Effector memory CD8-positive, alpha-beta T cell (primary cell): Measurements from ENCODE around the gene LRRC36.

ENCODE experiments used
- ATAC-seq: fragments of 150-1000 bp; cut with Tn5 transposase; replicated peaks from 2 replicates; pipeline ENCODE4 v1.10.0; 2021; ENCODE audit warnings: mild to moderate bottlenecking, moderate library complexity
- DNase-seq, 3 experiments: peaks; one replicate each; pipeline ENCODE4 v3.0.0; 2021
- H3K27ac Mint-ChIP-seq, 2 donors: one replicate each; pipeline ENCODE4 v1.8.0; 2022; ENCODE audit warnings: mild to moderate bottlenecking in 2 of 2, mixed read lengths in 2 of 2, moderate library complexity in 2 of 2
- H3K27me3 Mint-ChIP-seq, 2 donors: one replicate each; pipeline ENCODE4 v1.8.0; 2022; ENCODE audit warnings: mixed read lengths in 2 of 2
- H3K36me3 Mint-ChIP-seq: one replicate; pipeline ENCODE4 v1.8.0; 2022; ENCODE audit warnings: mild to moderate bottlenecking, moderate library complexity, mixed read lengths; ENCODE audit not compliant: insufficient read depth
- H3K4me1 Mint-ChIP-seq, 2 donors: one replicate each; pipeline ENCODE4 v1.8.0; 2022; ENCODE audit warnings: low read depth in 2 of 2, mixed read lengths in 2 of 2
- H3K4me3 Mint-ChIP-seq, 2 donors: one replicate each; pipeline ENCODE4 v1.8.0; 2022; ENCODE audit warnings: mild to moderate bottlenecking in 2 of 2, mixed read lengths in 2 of 2, moderate library complexity in 2 of 2
- H3K9me3 Mint-ChIP-seq, 2 donors: one replicate each; pipeline ENCODE4 v1.8.0; 2022; ENCODE audit warnings: mixed read lengths in 2 of 2

The LRRC36 gene

DNA sequence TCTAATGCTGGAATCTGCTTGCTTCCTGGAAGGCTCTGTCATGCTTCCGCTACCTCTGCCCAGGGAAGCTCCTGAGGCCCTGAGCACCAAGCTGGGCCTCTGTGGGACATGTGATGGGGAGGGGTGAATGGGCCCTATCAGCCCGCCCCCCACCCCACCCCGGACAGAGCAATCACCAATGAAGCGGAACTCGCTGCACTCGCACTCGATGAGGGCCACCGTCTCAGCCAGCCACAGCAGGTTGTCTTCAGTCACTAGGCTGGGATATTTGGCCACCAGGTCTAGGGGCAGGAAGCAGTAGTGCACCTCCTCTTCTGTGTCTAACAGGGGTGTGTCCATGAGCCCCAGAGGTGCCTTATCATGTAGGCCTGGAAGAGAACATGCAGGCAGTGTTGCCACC lies 23.6 kb upstream of the LRRC36 start:
- Mint-ChIP-seq H3K27ac (no peak overlapping the region), H3K36me3 (peaks cover under 1% of the 10 kb centered on the region), H3K27me3 (peaks cover 5 to 23% of the 10 kb centered on the region in 2 donors), H3K4me3 (no peak overlapping the region), H3K4me1 (no peaks in the 10 kb centered on the region), H3K9me3 (no peaks in the 10 kb centered on the region)
- ATAC-seq (no peak), DNase-seq (no peak)

GRCh38 chr16:67304020-67304419 lies 22.6 kb upstream of the LRRC36 start:
- Mint-ChIP-seq H3K27ac (no peak overlapping the region), H3K4me3 (no peak overlapping the region), H3K9me3 (no peaks in the 10 kb centered on the region), H3K27me3 (peaks cover 10 to 23% of the 10 kb centered on the region in 2 donors), H3K36me3 (peaks cover 3% of the 10 kb centered on the region), H3K4me1 (no peaks in the 10 kb centered on the region)
- DNase-seq (no peak), ATAC-seq (no peak)

- no peak for DNase-seq
- Mint-ChIP-seq H3K27me3 (peaks cover 10 to 23% of the 10 kb centered on the region in 2 donors), H3K4me3 (no peak overlapping the region), H3K9me3 (no peaks in the 10 kb centered on the region), H3K36me3 (peaks cover 3% of the 10 kb centered on the region), H3K4me1 (no peaks in the 10 kb centered on the region), H3K27ac (no peak overlapping the region)
- ATAC-seq, result no peak
Observed at GRCh38 chr16:67305216-67306071, 21.2 kb upstream of the LRRC36 start.

GRCh38 chr16:67310561-67310960 lies 16.1 kb upstream of the LRRC36 start:
- H3K27ac Mint-ChIP-seq, result no peak overlapping the region
- no peak overlapping the region for H3K4me3 Mint-ChIP-seq
- peaks cover 16 to 20% of the 10 kb centered on the region in 2 donors for H3K27me3 Mint-ChIP-seq
- no peaks in the 10 kb centered on the region for H3K9me3 Mint-ChIP-seq
- DNase-seq, result no peak
- no peak for ATAC-seq
- no peaks in the 10 kb centered on the region for H3K4me1 Mint-ChIP-seq
- peaks cover 3% of the 10 kb centered on the region for H3K36me3 Mint-ChIP-seq

GRCh38 chr16:67311607-67312488 lies 14.8 kb upstream of the LRRC36 start:
- no peak overlapping the region for H3K27ac Mint-ChIP-seq
- no peak overlapping the region for H3K4me3 Mint-ChIP-seq
- ATAC-seq, result no peak
- peaks cover 12 to 14% of the 10 kb centered on the region in 2 donors for H3K27me3 Mint-ChIP-seq
- peaks cover 3% of the 10 kb centered on the region for H3K36me3 Mint-ChIP-seq
- no peak for DNase-seq
- H3K4me1 Mint-ChIP-seq, result no peaks in the 10 kb centered on the region
- H3K9me3 Mint-ChIP-seq, result no peaks in the 10 kb centered on the region

DNA sequence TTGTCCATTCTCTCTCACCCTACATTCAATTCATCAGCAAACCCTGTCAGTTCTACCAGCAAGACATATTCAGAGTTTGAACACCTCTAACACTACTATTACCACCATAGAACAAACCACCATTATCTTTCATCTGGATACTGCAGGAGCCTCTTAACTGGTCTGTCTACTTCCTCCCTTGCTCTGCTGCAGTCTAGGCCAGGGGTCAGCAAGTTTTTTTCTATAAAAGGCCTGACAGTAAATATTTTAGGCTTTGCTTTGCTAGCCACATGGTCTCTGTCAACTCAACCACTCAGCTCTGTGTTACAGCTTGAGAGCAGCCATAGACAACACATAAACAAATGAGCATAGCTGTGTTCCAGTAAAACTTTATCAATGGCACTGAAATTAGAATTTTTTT lies 13.9 kb upstream of the LRRC36 start:
- Mint-ChIP-seq H3K4me3 (no peak overlapping the region), H3K36me3 (peaks cover 3% of the 10 kb centered on the region), H3K27me3 (peaks cover 12 to 13% of the 10 kb centered on the region in 2 donors), H3K4me1 (no peaks in the 10 kb centered on the region), H3K27ac (no peak overlapping the region), H3K9me3 (no peaks in the 10 kb centered on the region)
- DNase-seq (no peak), ATAC-seq (no peak)

GRCh38 chr16:67317853-67318252 lies 8.8 kb upstream of the LRRC36 start:
- Mint-ChIP-seq H3K9me3 (no peaks in the 10 kb centered on the region), H3K36me3 (no peaks in the 10 kb centered on the region), H3K27ac (no peak overlapping the region), H3K27me3 (peaks cover 18 to 46% of the 10 kb centered on the region in 2 donors), H3K4me1 (no peaks in the 10 kb centered on the region), H3K4me3 (no peak overlapping the region)
- ATAC-seq (no peak), DNase-seq (no peak)

- ATAC-seq (no peak), DNase-seq (no peak)
- Mint-ChIP-seq H3K4me3 (peak overlapping the region; percentile 79 to 91), H3K4me1 (peaks cover 9 to 14% of the 10 kb centered on the region in 2 donors), H3K9me3 (no peaks in the 10 kb centered on the region), H3K27ac (peak overlapping the region; percentile 35 to 82), H3K27me3 (peaks cover 13 to 20% of the 10 kb centered on the region in 2 donors), H3K36me3 (no peaks in the 10 kb centered on the region)
Observed at GRCh38 chr16:67326115-67326471, 522 bp upstream of the LRRC36 start.

- H3K36me3 Mint-ChIP-seq, result no peaks in the 10 kb centered on the region
- H3K4me1 Mint-ChIP-seq, result peaks cover 9 to 14% of the 10 kb centered on the region in 2 donors
- no peak for ATAC-seq
- peaks cover 5 to 16% of the 10 kb centered on the region in 2 donors for H3K27me3 Mint-ChIP-seq
- no peaks in the 10 kb centered on the region for H3K9me3 Mint-ChIP-seq
- no peak overlapping the region for H3K27ac Mint-ChIP-seq
- DNase-seq, result no peak
- H3K4me3 Mint-ChIP-seq, result no peak overlapping the region
Observed at GRCh38 chr16:67327743-67328142, 1.1 kb downstream of the LRRC36 start.

- peaks cover 3% of the 10 kb centered on the region for H3K36me3 Mint-ChIP-seq
- DNase-seq (no peak), ATAC-seq (no peak)
- no peak overlapping the region for H3K27ac Mint-ChIP-seq
- peaks cover 0 to 5% of the 10 kb centered on the region in 2 donors for H3K27me3 Mint-ChIP-seq
- H3K4me1 Mint-ChIP-seq, result peaks cover 9 to 14% of the 10 kb centered on the region in 2 donors
- peaks cover 0 to under 1% of the 10 kb centered on the region in 2 donors for H3K9me3 Mint-ChIP-seq
- H3K4me3 Mint-ChIP-seq, result no peak overlapping the region
Observed at GRCh38 chr16:67329901-67330300, 3.3 kb downstream of the LRRC36 start.

DNA sequence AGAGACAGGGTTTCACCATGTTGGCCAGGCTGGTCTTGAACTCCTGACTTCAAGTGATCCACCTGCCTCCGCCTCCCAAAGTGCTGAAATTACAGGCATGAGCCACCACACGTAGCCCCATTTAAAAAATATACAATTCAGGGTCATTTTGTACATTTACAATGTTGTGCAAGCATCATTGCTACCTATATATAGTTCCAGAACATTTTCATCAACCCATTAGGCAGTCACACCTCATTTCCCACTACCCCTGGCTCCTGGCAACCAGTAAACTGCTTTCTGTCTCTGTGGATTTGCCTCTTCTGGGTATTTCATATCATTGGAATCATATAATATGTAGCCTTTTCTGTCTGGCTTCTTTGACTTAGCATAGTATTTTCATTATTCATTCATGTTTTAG lies 6.7 kb downstream of the LRRC36 start:
- no peak overlapping the region for H3K4me3 Mint-ChIP-seq
- ATAC-seq, result no peak
- H3K27ac Mint-ChIP-seq, result no peak overlapping the region
- no peak for DNase-seq
- H3K36me3 Mint-ChIP-seq, result peaks cover 3% of the 10 kb centered on the region
- no peaks in the 10 kb centered on the region for H3K4me1 Mint-ChIP-seq
- no peaks in the 10 kb centered on the region for H3K27me3 Mint-ChIP-seq
- peaks cover 0 to 1% of the 10 kb centered on the region in 2 donors for H3K9me3 Mint-ChIP-seq

DNA sequence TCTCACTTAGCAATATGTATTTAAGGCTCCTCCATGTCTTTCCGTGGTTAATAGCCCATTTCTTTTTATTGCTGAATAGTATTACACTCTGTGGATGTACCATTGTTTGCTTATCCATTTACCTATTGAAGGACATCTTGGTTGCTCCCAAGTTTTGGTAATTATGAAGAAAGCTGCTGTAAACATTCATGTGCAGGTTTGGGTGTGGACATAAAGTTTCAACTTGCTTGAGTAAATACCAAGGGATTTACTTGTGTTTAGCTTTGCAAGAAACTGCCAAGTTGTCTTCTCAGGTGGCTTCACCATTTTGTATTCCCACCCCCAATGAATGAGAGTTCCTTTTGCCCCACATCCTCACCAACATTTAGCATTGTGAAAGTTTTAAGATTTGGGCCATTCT lies 9.5 kb downstream of the LRRC36 start:
- H3K9me3 Mint-ChIP-seq, result peaks cover 0 to 1% of the 10 kb centered on the region in 2 donors
- H3K4me3 Mint-ChIP-seq, result no peak overlapping the region

DNA sequence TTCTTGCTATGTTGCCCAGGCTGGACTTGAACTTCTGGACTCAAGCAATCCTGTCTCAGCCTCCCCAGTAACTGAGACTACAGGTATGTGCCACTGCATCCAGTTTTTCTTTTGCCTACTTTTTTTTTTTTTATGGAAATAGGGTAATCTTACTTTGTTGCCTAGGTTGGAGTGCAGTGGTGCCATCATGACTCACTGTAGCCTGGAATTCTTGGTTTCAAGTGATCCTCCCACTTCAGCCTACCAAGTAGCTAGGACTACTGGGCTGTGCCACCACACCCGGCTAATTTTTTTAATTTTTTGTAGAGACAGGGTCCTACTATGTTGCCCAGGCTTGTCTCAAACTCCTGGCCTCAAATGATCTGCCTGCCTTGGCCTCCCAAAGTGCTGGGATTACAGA lies 10.0 kb downstream of the LRRC36 start:
- Mint-ChIP-seq H3K9me3 (peaks cover 0 to 1% of the 10 kb centered on the region in 2 donors), H3K27ac (no peak overlapping the region), H3K36me3 (peaks cover 3% of the 10 kb centered on the region), H3K27me3 (no peaks in the 10 kb centered on the region), H3K4me1 (no peaks in the 10 kb centered on the region), H3K4me3 (no peak overlapping the region)
- ATAC-seq (no peak), DNase-seq (no peak)

More for the DNA sequence above, 9.5 kb downstream of the LRRC36 start:
- Mint-ChIP-seq H3K27ac (no peak overlapping the region), H3K27me3 (no peaks in the 10 kb centered on the region), H3K4me1 (no peaks in the 10 kb centered on the region), H3K36me3 (peaks cover 3% of the 10 kb centered on the region)
- DNase-seq, result no peak
- no peak for ATAC-seq
